ENCODE results near the gene FOXJ1.

The FOXJ1 gene

DNA sequence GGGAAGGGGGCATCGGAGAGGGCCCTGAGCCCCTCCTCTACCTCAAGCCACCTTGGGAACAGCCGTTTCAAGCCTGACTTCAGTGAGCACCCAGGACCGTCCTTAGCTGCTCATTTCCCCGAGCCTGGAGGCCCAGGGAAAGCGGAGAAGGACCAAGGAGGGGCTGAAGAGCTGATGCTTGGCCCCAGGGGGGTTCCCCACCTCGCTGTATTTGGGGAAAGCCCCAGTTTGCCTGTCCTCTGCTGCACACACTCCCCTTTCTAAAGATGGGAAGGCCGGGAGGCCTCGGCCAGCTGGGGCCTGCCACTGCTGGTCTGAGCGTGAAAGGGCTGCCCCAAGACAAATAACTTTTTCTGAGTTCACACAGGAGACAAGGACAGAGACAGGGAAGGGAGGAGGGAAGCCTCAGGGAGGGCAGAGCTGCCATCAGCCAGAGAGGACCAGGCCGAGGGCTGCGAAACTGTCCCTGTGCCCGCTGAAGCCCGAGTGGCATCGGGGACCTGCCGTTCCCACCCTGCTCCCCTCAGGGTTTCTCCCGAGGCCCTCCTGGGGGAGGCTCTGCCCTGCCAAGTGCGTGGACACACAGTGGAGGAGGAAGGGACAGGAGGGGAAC is 50.4 kb downstream of the FOXJ1 start:
- DNase-seq, result no peak

DNA sequence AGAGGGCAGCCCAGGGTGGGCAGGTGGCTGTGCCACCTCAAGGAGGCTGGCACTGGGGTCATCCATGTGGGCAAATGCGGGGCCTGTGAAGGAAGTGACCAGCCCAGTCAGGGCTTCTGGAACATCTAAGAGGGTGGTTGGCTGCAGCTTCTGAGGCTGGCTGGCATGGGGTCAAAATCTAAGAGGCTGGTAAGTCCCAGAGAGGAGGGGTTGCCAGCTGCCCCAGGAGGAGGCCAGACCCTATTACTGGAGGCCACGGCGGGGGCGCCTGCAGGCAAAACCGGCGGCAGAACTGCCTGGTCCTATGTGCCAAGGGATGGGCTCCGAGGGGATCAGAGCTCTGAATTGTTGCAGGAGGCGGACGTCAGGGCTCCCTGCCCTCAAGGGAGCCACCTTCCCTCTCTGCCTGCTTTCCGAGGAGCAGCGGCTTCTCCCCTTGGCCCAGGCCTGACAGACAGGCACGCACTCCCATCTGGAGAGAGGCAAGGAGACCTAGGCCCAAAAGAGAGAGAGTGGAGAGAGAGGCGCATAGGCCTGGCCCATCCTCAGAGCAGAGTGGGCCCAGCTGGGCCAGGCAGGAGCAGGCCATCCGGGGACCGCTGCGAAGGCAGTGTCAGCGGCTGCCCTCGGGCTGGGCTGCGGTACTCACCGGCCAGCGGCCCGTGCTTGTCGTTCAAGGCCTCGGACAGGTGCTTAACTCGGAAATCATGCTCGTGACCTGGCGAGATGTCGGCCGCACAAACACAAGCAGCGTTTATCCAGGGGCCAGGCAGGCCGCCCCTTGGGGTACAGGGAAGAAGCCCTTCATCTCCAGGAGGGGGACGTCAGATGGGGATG is 51.1 kb downstream of the FOXJ1 start:
- DNase-seq, result no peak

DNA sequence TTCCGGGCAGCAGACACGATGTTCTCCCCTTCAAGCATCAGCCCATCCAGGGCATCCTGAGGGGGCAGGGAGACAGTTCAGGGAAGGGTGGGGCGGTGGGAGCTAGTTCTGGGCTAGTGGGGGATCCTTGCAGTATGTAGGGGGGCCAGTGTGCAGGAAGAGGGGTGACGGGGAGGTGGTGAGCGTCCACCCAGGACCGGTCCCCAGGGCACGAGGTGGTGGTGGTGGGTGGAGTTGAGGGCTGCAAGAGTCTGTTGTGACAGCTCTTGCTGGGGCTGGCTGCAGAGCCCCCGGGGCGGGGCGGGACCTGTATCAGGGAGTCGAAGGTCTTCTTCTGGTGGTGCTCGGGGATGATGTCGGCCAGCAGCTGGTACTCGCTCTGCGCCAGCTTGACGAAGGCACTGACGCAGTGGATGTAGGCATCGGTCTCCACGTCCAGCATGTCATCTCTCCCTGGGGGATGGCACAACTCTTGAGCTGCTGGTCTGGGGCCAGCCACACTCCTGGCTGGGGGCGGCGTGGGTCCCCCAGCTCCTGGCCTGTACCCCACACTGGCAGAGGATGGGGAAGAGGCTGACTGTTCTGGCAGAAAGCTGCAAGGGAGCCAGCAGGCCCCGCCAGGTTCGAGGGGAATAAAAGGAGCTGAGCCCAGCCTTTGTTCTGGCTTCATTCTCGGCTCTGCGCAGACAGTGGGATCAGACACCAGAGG is 52.0 kb downstream of the FOXJ1 start:
- no peak for DNase-seq

DNA sequence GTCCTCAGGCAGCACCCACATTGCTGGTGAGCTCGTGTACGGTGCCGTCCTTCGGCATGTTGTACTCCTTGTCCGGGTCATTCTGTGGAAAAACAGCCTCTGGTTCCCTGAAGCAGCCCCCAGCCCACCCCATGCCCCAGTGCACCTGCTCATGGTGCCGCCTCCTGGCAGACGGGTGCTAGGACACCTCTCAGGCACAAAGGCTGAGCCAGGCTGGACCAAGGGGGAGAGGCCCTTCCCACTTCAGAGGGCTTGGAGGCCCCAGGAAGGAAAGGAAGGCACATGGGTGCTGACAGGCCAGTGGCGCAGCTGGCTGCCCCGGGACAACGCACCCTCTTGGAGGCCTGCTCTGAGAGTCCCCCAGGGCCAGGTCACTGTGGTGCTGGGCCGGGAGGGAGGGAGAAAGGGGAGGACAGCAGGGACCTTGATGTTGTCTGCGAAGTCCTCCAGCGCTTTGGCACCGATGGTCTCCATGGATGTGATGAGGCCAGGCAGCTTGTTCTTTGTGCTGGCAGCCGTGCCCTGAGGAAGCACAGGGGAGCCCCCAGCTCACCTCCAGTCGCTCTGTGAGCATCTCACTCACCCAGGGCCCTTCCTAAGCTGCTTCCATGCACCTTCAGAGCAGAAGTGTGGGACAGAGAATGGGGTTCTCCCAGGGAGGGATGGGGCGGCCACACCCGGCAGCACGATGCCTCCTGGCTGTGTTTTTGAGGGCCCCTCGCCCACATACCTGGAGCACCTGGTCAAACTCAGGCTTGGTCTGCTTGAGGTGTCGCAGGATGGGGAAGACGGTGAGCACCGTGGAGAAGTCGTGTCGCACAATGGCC is 52.8 kb downstream of the FOXJ1 start:
- no peak for DNase-seq

DNA sequence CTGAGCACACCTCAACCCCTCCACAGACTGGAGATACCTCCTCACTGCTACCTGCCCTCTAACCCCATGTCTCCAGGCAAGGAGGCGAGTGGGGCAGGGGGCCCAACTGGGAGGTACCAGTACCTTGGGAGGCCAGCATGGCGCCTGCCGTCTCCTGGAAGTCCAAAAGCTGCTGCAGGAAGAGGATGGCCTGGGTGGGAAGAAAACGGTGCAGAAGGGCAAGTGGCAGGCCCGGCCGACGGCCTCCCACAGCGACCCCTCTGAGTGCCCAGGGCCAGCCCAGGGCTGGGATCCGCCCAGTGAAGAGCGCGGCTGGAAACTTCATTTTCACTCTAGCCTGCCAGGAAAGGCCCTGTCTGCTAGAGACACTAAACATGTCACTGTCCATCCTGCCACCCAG is 53.5 kb downstream of the FOXJ1 start:
- DNase-seq, result no peak

DNA sequence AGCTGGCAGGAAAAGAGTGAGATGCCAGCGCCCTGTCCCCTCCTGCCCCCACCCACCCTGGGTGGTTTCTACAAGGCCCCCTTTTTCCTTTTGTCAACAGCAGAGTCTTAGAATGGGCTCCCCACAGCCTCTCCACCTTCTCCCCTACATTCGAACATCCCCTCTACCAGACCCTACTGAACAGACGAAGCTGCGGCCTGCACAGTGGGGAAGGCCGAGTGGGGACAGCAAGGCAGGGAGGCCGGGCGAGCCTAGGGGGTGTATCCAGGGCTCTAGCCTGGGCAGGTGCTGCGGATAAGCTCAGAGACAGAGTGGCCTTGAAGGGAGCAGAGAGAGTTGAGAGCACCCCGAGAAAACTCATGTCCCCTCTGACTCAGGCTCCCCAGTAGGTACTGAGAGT is 54.7 kb downstream of the FOXJ1 start:
- no peak for DNase-seq

All from stimulated activated CD4-positive, alpha-beta T cell treated with anti-CD3 and anti-CD28 coated beads, Interleukin-15, amount 100 ng/mL, for 24 hours (primary cell).